ENCODE results near the gene SSU72.
A peak's percentile ranks its signal among the peaks of the same experiment; 100 is the strongest.

Gene SSU72

DNA sequence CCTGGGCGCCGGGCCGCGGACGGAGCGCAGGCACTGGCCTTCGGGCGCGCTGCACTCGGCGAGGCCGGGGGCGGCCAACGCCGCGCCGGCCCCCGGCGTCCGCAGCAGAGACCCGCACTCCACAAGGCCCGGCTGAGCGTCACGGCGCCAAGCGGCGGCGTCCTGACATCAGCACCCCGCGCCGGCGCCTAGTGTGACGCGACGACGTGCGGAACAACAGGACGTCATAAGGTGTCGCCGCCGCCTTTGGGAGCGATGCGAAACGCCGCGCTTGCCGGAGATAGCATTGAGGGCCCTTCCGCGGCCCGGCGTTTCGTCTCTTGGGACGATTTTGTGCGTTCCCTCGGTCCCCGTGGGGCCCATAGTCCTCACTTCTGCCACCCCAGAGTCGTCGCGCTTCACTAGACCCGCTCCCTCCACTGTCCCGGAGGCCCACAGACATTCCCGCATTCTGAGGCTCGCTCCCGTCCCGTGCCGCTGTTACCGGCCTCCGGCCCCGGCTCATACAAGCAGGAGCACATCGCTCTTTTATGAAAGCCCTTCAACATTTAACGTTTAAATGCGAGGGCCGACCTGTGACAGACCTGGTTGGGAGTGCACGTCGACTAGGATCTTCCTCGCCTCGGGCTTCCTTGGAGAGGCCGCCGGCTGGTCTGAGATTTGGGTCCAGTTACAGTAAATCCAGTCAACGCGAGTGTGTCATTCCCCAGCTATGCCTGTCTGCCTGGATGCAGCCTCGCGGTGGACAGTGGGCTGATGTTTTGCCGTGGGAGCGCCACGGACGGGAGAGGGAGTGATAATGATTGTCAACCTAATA, at the start of gene SSU72:
Gene SSU72, minus strand, starts transcription at position 143 of the 817 bp plus-strand sequence. CDS start 306 bp downstream, outside the sequence.
- peak; percentile 69 for DNase-seq

DNA sequence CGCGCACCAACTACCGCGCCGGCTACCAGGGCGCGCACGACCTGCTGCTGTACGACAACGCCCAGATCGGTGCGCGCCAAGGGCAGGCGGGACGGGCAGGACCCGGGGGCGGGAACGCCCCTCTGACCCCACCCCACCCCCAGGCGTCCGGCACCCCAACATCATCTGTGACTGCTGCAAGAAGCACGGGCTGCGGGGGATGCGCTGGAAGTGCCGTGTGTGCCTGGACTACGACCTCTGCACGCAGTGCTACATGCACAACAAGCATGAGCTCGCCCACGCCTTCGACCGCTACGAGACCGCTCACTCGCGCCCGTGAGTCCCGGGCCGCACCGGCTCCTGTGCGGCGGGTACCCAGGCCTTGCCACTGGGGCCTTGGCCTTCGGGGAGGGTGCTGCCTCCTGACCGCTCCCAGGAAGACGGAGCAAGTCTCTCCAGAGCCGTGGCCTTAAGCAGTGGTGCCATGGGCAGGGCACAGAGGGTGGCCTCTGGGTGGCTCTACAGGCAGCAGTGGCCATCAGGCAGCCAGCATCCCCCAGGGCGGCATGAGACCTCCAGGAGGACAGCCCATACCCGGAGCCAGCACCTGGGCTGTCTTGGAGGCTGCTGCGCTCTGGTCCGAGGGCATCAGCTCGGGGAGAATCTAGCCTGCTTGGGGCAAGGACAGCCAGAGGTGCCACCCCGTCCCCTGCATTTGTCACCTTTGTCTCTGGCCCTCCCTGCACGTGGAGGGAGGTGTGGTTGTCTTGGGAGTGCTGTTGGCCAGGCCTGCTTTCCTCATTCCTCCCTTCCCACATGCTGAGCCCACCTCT, 49.2 kb upstream of the SSU72 start:
- no peak for DNase-seq

DNA sequence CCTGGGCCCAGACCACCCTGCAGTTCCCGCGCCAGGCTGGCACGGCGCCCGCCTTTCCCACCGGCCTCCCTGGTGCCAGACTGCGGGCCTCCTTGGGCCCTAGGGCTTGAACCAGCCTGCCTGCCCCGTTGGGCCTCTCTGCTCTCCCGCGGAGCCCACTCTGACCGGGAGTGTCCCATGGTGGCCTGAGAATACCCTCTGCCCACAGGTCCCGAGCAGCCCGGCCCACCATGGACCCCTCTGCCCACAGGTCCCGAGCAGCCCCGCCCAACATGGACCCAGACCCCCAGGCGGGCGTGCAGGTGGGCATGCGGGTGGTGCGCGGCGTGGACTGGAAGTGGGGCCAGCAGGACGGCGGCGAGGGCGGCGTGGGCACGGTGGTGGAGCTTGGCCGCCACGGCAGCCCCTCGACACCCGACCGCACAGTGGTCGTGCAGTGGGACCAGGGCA, 48.5 kb upstream of the SSU72 start:
- DNase-seq, result no peak

DNA sequence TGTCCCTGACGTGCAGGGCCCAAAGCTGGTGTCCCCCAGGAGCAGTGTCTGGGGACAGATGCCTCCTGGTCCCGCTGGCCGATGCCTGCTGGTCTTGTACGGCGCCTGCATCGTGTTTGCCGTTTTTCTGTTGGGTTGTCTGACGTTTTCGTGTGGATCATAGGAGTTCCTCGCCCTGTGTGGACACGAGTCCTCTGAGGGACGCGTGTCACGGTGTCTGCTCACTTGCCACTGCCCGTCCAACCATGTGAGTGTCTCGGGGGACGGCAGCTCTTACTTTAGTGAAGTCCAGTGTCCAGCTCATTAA, 48.1 kb upstream of the SSU72 start:
- DNase-seq, result no peak

DNA sequence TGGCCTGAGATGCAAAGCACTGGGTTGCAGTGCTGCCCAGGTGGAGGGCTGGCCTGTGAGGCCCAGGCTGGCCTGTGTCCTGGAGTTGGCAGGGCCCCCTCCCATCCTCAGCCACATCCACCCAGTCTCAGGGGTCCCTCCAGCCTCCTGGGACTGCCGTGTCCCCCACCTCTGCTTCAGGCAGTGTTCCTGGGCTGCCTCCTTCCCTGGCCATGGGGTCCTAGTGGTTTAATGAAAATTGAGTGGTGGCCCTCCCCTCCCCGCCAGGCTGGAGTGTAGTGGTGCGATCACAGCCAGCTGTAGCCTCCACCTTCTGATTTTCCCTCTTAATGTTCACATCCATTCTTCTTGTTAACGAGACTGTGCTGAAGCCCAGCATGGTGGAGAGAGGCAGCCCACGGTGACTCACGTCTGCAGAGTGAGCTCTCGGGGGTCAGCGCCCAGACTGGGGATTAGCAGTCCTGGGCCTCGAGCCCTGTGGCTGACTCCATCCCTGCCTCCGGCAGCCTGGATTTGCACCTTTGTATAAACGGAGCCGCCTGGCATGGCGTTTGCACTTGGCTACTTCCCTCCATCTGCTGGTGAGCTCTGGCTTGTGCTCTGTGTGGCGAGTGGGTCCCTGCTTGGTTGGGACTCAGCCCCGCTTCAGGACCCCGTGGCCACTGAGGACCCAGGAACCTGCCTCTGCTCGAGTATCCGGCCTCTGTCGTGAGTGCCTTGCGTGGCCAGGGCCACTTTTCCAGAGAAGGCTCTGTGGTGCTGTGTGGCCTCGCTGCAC, 47.5 kb upstream of the SSU72 start:
- DNase-seq, result no peak

DNA sequence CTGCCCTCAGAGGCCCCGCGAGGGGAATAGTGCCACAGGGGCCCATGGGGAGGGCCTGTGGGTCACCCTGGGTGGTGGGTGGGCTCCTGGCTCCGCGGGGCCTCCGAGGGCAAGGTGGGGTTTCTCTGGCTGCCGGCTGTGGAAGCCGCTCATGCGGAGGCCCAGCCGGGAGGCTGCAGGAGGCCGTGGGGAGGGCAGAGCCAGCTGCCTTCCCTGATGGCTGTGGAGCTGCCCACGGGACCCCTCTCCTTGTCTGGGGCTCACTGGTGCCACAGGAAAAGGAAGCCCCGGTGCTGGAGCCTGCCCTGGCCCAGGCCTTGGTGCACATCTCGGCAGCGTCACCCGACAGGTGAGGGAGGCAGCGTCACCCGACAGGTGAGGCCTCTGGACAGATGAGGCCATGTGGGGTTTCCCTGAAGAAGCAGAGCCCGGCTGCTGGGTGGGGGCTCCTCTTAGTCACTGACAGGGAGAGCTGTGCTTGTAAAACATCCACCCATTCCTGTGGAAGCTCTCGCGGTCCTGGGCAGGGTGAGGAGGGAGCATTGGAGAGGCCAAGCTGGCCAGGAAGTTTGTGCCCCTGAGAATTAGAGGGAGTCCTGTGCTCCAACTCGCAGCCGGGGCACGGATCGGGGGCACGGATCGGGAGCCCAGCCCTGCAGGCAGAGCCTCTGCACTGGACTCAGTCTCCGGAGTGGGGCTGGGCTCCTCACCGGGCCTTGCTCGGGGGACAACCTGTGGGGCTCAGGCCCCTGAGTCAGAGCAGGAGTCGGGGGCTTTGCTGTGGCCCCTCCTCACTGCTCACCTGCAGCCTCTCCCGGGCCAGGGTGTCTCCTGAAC, 46.7 kb upstream of the SSU72 start:
- DNase-seq, result no peak

DNA sequence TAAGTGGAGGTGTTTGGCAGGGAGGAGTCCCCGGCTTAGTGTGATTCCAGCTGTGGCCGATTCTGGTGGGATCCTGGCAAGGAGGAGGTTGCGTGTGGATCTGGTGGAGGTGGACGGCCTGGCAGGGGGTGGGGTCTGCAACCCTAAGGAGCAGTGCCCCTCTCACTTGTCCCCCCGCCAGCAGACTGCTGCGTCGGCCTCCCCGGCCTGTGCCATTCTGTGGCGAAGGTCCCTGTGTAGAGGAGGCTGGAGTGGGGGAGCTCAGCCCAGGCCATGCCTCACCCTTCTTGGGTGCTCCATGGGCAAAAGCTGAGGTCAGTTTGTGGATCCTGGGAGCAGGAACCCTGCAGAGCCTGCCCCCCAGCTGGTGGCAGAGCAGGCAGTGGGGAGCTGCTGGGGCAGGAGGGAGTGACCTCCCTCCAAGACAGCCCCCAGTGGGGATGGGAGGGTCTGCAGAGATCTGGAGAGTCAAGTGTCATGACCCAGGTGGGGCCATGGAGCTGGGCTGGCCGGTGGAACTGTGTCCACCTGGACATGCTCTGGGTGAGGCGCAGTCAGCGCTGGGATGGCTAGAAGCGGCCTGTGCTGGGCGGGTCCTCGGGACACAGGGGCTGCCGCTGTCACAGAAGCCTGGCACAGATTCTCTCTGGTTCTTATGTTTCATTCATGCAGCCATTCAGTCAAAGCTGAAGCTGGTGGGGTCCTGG, 45.9 kb upstream of the SSU72 start:
- no peak for DNase-seq

DNA sequence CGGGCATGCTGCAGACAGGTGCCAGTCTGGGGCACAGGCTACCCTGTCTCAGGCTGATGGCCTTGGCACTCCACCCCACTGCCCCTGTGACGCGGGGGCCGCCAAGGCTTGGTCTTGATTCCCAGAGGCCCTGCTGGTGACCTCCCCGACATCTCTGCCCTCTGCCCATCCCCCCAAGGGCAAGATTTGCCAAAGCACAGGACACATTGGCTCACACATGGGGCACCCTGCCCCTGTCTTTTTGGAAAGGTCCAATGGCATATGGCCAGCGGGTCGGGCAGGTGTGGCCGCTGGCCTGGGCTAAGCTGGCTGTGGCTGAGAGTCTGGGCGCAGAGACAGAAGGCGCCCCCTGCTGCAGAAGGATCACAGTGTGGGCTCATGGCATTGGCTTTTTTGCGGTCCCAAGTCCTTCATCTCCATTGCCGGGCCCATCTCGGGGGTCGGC, 45.3 kb upstream of the SSU72 start:
- no peak for DNase-seq

DNA sequence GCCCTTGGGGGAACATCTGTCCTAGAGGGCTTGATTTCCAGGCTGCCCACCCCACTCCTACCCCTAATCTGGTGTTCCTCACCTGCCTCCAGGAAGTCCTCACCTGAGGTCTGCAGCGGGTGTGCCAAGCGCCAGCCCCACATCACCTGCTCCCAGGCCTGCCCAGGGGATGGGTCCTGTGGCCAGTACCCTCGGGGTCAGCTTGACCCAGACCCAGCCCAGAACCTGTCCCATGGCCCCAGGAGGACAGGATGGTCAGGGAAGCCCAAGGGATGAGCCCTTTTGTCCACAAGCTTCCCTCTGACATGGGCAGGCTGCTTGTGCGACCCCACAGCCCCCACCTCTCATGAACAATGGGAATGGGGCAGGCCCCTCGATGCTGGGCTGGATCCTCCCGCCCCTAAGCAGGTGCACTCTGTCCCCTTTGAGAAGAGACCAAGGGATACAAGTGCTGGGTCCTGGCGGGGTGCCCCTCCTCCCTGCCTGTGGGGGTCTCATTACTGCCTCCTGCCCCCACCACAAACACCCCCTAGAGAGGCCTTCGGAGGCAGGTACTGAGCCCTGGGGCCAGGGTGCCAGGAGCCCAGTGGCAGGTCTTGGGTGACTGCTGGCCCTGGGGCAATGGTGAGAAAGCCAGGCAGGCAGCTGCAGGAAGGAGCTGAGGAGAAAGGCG, 43.9 kb upstream of the SSU72 start:
- no peak for DNase-seq

DNA sequence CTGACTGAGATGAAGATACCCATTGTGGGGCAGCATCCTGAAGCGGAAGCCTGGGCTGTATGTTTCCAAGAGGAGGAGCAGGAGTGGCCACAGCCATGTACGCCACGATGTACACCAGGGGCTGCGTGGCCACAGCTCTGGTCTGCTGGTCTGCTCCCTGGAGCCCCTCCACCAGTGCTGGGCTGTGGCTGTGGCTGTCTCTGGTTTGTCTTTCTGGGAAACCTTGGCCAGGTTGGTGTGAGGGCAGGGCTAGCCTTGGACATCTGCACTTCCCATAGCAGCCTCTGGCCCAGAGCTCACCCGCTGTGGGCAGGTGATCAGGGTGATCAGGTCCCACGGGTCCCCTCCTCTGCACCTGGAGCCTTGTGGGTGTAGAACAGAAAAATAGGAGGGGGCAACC, 43.3 kb upstream of the SSU72 start:
- DNase-seq, result no peak

DNA sequence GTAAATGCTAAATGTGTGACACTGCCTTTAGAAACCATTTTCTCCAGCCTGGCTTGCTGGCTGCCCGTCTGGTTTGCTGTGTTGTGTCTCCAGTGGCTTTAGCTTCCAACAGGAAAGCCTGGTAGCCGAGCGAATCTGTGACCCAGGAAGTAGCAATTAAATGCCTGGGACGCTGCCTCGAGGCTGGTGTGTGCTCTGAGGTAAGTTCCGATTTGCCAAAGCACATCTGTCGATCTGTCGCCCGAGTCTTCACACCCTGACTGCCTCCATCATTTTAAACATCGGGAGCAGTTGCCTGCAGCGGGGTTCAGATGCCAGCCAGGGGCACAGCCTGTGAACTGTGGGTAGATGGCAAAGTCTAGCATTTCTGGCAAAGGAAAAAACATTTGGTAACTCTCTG, 42.9 kb upstream of the SSU72 start:
- DNase-seq, result no peak

DNA sequence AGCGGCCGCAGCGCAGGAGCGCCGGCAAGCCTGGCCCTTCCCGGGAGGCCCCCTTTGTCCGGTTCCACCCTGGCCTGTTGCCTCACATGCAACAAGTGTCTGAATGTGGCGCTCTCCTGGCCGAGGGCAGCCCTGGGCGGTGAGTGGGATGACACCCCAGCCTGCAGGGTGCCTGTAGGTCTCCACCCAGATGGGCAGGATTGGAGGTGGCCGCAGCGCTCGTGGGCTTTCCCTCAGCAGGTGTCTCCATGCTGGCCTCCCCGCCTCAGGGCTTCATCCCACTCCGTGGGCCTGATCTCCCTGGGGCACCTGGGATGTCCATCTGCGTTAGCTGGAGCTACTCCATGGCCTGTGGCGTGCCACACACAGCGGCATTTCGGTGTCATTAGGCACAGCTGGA, 42.2 kb upstream of the SSU72 start:
- DNase-seq, result no peak

DNA sequence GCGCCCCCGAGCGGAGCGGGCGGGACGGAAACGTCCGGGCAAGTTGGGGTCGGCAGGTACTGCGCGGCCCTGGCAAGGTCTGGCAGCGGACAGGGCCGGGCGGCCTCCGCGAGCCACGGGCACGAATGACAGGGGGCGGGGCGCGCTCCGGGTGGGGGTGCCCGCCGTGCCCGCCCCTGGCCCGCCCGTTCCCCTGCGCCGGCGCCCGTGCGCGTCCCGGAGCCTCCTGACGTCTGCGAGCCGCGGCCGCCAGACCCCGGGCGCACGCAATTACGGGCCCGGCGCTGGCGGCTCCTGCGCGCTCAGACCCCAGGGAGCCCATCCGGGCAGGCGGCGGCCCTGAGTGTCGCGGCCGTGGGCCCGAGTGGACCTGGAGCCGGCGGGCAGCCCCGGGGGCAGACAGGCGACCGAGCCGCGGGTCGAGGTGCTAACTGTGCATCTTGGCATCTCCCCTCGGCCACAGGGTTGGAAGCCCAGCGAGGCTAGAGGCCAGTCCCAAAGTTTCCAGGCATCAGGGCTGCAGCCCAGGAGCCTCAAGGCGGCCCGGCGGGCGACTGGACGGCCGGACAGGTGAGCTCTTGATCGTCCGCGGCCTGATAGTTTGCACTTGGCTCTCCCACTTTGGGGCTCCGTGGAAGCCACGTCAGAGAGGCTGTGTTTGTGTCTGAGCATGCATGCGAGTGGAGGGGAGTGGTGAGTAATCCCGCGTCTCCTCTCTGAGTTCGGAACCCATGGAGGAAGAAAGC, 41.6 kb upstream of the SSU72 start:
- DNase-seq, result no peak

DNA sequence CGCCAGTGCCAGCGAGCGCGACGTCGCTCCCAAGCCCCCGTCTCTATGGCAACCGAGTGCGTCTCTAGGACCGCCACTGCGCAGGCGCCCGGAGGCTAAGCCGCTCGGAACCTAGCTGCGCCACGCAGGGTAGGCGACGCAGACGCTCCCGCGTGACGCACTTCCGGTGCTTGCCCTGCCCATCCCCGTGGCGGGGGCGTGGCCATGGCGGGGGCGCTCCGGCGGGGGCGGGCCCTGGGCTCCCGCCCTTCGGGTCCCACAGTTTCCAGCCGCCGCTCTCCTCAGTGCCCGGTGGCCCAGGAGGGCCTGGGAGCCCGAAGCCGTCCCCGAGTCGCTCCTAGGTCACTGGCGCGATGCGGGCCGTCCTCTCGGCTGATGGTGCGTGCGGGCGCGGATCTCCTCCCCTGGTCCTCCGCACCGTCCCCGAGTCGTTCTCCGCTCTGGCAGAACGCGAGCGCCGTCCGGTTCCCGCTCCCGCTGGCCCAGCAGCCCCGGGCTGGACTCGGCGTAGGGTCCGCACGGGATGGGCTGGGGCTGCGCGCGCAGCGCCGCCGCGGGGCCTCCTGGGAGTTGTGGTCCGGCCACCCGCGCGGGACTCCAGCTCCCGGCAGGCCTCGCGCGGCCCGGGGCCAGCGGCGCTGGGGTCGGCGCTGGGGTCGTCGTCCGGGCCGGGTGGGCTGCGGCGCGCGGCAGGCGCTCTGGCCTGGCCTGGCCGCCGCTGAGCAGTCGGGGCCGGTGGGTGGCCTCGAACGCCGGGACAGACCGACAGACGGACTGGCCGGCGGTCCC, 40.8 kb upstream of the SSU72 start, which contains the start of gene MIB2:
Gene MIB2, plus strand, starts transcription at position 245 of the 789 bp plus-strand sequence. CDS start 7,953 bp downstream, outside the sequence.
- peak; percentile 98 for DNase-seq

DNA sequence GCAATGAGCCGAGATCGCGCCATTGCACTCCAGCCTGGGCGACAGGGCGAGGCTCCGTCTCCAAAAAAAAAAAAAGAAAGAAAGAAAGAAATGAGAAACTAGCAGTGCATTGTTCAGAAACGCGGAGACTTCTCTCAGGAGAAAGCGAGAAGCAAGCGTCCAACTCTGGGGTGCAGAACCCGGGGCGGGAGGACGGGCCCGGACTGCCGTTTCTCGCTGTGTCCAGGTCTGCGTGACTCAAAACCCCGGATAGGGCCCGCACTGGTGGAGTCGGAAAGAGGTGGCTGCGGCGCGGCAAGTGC, 40.2 kb upstream of the SSU72 start:
- no peak for DNase-seq

DNA sequence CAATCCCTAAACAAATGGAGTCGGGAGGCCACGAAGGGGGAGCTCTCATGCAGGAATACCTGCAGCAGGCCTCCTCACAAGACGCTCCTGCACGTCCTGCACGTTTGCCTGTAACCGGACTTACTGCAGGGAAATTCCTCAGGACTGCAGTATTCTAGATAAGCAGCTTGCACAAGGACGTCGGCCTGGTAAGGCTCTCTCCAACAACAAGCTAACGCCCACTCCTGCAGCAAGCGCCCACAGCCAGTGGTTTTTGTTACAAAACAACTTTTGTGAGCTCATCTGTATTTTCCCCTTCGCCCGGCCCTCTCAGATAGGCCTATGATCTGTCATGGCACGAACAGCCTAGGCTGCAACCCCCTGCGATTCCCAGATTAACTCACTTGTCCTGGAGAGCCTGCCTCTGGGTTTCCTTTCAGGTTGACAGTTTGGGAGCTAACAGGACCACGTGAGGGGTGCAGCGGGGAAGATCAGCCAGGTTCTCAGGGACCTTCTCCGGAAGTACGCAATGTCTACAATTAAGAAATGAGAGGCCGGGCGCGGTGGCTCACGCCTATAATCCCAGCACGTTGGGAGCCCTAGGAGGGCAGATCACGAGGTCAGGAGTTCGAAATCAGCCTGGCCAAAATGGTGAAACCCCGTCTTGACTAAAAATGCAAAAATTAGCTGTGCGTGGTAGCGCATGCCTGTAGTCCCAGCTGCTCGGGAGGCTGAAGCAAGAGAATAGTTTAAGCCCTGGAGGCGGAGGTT, 39.7 kb upstream of the SSU72 start:
- peak; percentile 29 for DNase-seq

DNA sequence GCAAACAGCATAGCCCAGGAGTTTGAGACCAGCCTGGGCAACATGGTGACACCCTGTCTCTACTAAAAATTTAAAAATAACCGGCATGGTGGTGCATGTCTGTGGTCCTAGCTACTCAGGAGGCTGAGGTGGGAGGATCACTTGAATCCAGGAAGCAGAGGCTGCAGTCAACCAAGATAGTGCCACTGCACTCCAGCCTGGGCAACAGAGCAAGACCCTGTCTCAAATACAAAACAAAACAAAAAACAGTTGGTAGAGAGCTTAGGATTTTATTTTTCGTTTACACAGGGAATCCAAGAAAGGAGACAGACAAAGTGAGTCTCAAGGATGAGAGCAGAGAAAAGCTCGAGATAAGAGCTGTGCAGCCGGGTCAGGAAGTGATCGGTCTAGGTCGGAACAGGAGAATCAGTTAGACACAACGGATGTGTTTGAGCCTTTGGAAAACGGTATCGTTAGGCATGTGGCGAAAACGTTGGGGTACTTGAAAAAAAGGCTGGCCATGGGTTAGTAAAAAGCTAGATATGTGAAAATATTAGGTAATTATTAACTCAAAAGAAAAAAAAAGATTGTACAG, 38.9 kb upstream of the SSU72 start:
- no peak for DNase-seq

DNA sequence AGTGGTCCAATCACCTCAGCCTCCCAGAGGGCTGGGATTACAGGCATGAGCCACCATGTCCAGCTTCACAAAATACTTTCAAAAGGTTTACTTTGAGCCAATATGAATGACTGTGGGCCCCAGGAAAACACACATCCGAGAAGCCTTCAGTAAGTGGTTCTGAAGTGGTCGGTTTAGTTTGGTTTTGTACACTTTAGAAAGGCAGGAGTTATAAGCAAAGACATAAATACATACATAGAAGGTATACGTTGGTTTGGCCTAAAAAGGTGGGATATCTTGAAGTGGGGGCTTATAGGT, 37.4 kb upstream of the SSU72 start:
- no peak for DNase-seq

DNA sequence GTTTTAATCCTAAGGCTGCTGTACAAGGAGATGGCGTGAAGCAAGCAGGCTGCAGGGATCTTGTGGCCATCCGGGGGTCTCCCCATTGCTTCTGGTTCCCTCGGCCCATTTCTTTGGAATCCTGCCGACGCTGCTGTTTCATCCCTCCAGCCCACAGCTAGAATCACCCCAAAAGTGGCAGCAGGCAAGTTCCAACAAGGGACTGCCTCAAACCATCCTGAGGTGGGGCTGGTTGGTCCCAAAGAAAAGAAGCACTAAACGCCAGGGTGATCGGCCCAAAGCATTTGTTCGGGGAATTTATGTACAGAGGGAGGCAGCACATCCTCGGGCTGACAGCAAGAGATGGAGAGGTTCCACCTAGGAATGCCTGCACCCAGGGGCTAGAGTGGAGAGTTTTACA, 36.1 kb upstream of the SSU72 start:
- DNase-seq, result no peak
